Activated CD8-positive, alpha-beta T cell treated with anti-CD3 and anti-CD28 coated beads for 36 hours (primary cell): ENCODE measurements around the gene SLN. TPM values are rescaled to one million over a fixed set of nuclear protein-coding genes. Genes with fewer than 3 reads are reported as not detected.

Source experiments
- ATAC-seq: fragments of 200-7000 bp; cut with Tn5 transposase; one replicate; pipeline ENCODE4 v1.10.0; 2021; ENCODE audit warnings: mild to moderate bottlenecking, moderate library complexity
- CTCF ChIA-PET: fragments of 350-600 bp; sonication (Branson Sonifier 250); formaldehyde crosslinking; loops from one replicate; lab custom pipeline; 2021; ENCODE audit warnings: antibody characterized with exemption; lab: Charles Lee
- POLR2A ChIA-PET: fragments of 350-600 bp; sonication (Branson Sonifier 250); formaldehyde crosslinking; loops from one replicate; lab custom pipeline; 2021; ENCODE audit warnings: antibody characterized with exemption; lab: Charles Lee
- DNase-seq: peaks from one replicate; pipeline ENCODE4 v3.0.0-alpha.2; 2020
- H3K27ac Mint-ChIP-seq: one replicate; pipeline ENCODE4 v1.8.0; 2021; ENCODE audit warnings: mild to moderate bottlenecking, mixed read lengths
- H3K27me3 Mint-ChIP-seq: one replicate; pipeline ENCODE4 v1.8.0; 2021; ENCODE audit warnings: mixed read lengths
- H3K36me3 Mint-ChIP-seq: one replicate; pipeline ENCODE4 v1.8.0; 2021; ENCODE audit warnings: low read depth, mixed read lengths
- H3K4me1 Mint-ChIP-seq: one replicate; pipeline ENCODE4 v1.8.0; 2021; ENCODE audit warnings: low read depth, mixed read lengths
- H3K4me3 Mint-ChIP-seq: one replicate; pipeline ENCODE4 v1.8.0; 2021; ENCODE audit warnings: mild to moderate bottlenecking, moderate library complexity, mixed read lengths
- H3K9me3 Mint-ChIP-seq: one replicate; pipeline ENCODE4 v1.8.0; 2021; ENCODE audit warnings: mixed read lengths
- CTCF ChIP-seq: fragments of 200-600 bp; IDR thresholded peaks from one replicate; pipeline ENCODE4 v1.8.0; 2022; ENCODE audit warnings: antibody characterized with exemption, mild to moderate bottlenecking
- intact Hi-C: fragments of 100-400 bp; cut with micrococcal nuclease; formaldehyde crosslinking; loops from one replicate; pipeline ENCODE4 v1.10.0; 2022
- total RNA-seq, 2 experiments: library from RNA; stranded (reverse); gene quantifications; one replicate each; pipeline ENCODE4 v1.2.3, GENCODE V29; 2021

SLN gene
- total RNA-seq, 2 experiments from 2014 or later: not detected

- POLR2A ChIA-PET: no interaction called here
Measured at GRCh38 chr11:107682572-107682971, 29.3 kb downstream of the SLN start.

GRCh38 chr11:107682171-107682570 lies 29.7 kb downstream of the SLN start:
- ATAC-seq: no peak
- Mint-ChIP-seq H3K36me3 (no peaks in the 10 kb centered on the region), H3K27me3 (peaks cover 2% of the 10 kb centered on the region), H3K4me3 (no peak overlapping the region), H3K4me1 (no peaks in the 10 kb centered on the region), H3K9me3 (no peaks in the 10 kb centered on the region), H3K27ac (no peak overlapping the region)
- TF ChIP-seq CTCF: no peak
- DNase-seq: no peak
- ChIA-PET CTCF (interaction anchor here (1.6 to 3.0 kb wide), 2 partner anchors 15 to 134 kb away, joined by 5 to 8 read pairs; no protein-coding TSS in a partner anchor), POLR2A (no interaction called here)
- intact Hi-C loops: no loop called here

More at GRCh38 chr11:107682572-107682971, 29.3 kb downstream of the SLN start:
- TF ChIP-seq CTCF: no peak
- CTCF ChIA-PET: interaction anchor here (1.3 to 3.0 kb wide), 5 partner anchors 10 to 134 kb away, joined by 3 to 8 read pairs (median 5); no protein-coding TSS in a partner anchor
- ATAC-seq (no peak), DNase-seq (no peak)
- no peak overlapping the region for H3K4me3 Mint-ChIP-seq
- H3K36me3 Mint-ChIP-seq: no peaks in the 10 kb centered on the region
- H3K4me1 Mint-ChIP-seq: no peaks in the 10 kb centered on the region
- peaks cover 2% of the 10 kb centered on the region for H3K27me3 Mint-ChIP-seq
- intact Hi-C loops: no loop called here
- H3K9me3 Mint-ChIP-seq: no peaks in the 10 kb centered on the region
- no peak overlapping the region for H3K27ac Mint-ChIP-seq

- Mint-ChIP-seq H3K27ac (no peak overlapping the region), H3K4me3 (no peak overlapping the region), H3K27me3 (peaks cover 4% of the 10 kb centered on the region), H3K9me3 (no peaks in the 10 kb centered on the region), H3K4me1 (no peaks in the 10 kb centered on the region), H3K36me3 (no peaks in the 10 kb centered on the region)
- ATAC-seq (no peak), DNase-seq (no peak)
- TF ChIP-seq CTCF: no peak
- ChIA-PET CTCF (no interaction called here), POLR2A (no interaction called here)
- intact Hi-C loops: no loop called here
Measured at GRCh38 chr11:107679255-107680024, 32.4 kb downstream of the SLN start.

- Mint-ChIP-seq H3K4me1 (no peaks in the 10 kb centered on the region), H3K27me3 (peaks cover 5% of the 10 kb centered on the region), H3K27ac (no peak overlapping the region), H3K36me3 (no peaks in the 10 kb centered on the region), H3K4me3 (no peak overlapping the region), H3K9me3 (no peaks in the 10 kb centered on the region)
- POLR2A ChIA-PET: no interaction called here
- DNase-seq (no peak), ATAC-seq (no peak)
- no peak for TF ChIP-seq CTCF
- intact Hi-C loops: no loop called here
- CTCF ChIA-PET: no interaction called here
Measured at GRCh38 chr11:107678632-107678971, 33.3 kb downstream of the SLN start.

GRCh38 chr11:107677924-107678631 lies 33.8 kb downstream of the SLN start:
- H3K27ac Mint-ChIP-seq: no peak overlapping the region
- H3K4me1 Mint-ChIP-seq: no peaks in the 10 kb centered on the region
- H3K36me3 Mint-ChIP-seq: no peaks in the 10 kb centered on the region
- TF ChIP-seq CTCF: no peak
- ChIA-PET CTCF (interaction anchor here (1.3 kb wide), 1 partner anchor 11 kb away, joined by 4 read pairs; no protein-coding TSS in a partner anchor), POLR2A (no interaction called here)
- peaks cover 5% of the 10 kb centered on the region for H3K27me3 Mint-ChIP-seq
- H3K4me3 Mint-ChIP-seq: no peak overlapping the region
- ATAC-seq (no peak), DNase-seq (no peak)
- intact Hi-C loops: no loop called here
- H3K9me3 Mint-ChIP-seq: no peaks in the 10 kb centered on the region
